OCI-LY7 (cell line): ENCODE measurements around the gene AOAH. TPM values are rescaled to one million over a fixed set of nuclear protein-coding genes. Genes with fewer than 3 reads are reported as not detected.
A peak's percentile ranks its signal among the peaks of the same experiment; 100 is the strongest.
"Not testable (repeated sequence)": the region's sequence is repeated elsewhere in the genome, so short reads cannot be mapped to it uniquely, and the experiment has no call there.

Experiments
- BruUV-seq: library from RNA; stranded (reverse); fragments of 400-500 nt; replicated peaks from 2 replicates; lab custom pipeline; 2021; lab: Mats Ljungman, UMichigan
- CTCF ChIA-PET: fragments of 300-600 bp; sonication (Branson Sonifier 250); formaldehyde crosslinking; loops from one replicate; lab custom pipeline; 2022; ENCODE audit warnings: antibody characterized with exemption; ENCODE audit not compliant: unreplicated experiment; lab: Charles Lee
- POLR2A ChIA-PET: fragments of 300-600 bp; sonication (Branson Sonifier 250); formaldehyde crosslinking; loops from one replicate; lab custom pipeline; 2022; ENCODE audit warnings: antibody characterized with exemption; lab: Charles Lee
- DNase-seq: peaks from one replicate; pipeline ENCODE4 v3.0.0-alpha.2; 2015; ENCODE audit warnings: low spot score
- H2AFZ ChIP-seq: fragments of 200-600 bp; sonication (generic), shearing (Covaris generic); 2 replicates; pipeline ENCODE4 v1.6.1; 2014; ENCODE audit warnings: mild to moderate bottlenecking, antibody characterized with exemption, low read length, moderate library complexity
- H3K27ac ChIP-seq: fragments of 200-600 bp; sonication (generic); 2 replicates; pipeline ENCODE4 v1.5.1; 2014; ENCODE audit warnings: mixed run types, low read depth, mild to moderate bottlenecking, moderate library complexity, low read length, inconsistent platforms; ENCODE audit not compliant: poor library complexity, severe bottlenecking
- H3K36me3 ChIP-seq: fragments of 200-600 bp; sonication (generic); 2 replicates; pipeline ENCODE4 v1.6.1; 2014; ENCODE audit warnings: mild to moderate bottlenecking, antibody characterized with exemption, low read length, moderate library complexity, mixed read lengths; ENCODE audit not compliant: insufficient read depth
- H3K4me1 ChIP-seq: fragments of 200-600 bp; sonication (generic); 2 replicates; pipeline ENCODE4 v1.5.1; 2014; ENCODE audit warnings: mild to moderate bottlenecking, low read length; ENCODE audit not compliant: insufficient read depth, poor library complexity, severe bottlenecking
- H3K4me2 ChIP-seq: fragments of 200-600 bp; sonication (generic); 2 replicates; pipeline ENCODE4 v1.6.1; 2014; ENCODE audit warnings: mild to moderate bottlenecking, low read length
- H3K4me3 ChIP-seq: fragments of 200-600 bp; sonication (generic); 2 replicates; pipeline ENCODE4 v1.5.1; 2014; ENCODE audit warnings: mild to moderate bottlenecking, low read depth, low read length; ENCODE audit not compliant: poor library complexity, severe bottlenecking
- H3K79me2 ChIP-seq: fragments of 200-600 bp; sonication (generic); 2 replicates; pipeline ENCODE4 v1.6.1; 2016; ENCODE audit warnings: low read depth, mild to moderate bottlenecking, low read length, moderate library complexity, mixed read lengths; ENCODE audit not compliant: insufficient read depth
- H3K9me2 ChIP-seq: fragments of 200-600 bp; sonication (generic); 2 replicates; pipeline ENCODE4 v1.6.1; 2016; ENCODE audit warnings: mild to moderate bottlenecking, low read length, mixed read lengths; ENCODE audit not compliant: insufficient read depth
- H3K9me3 ChIP-seq: fragments of 200-600 bp; sonication (generic); 2 replicates; pipeline ENCODE4 v1.6.1; 2014; ENCODE audit warnings: mild to moderate bottlenecking, mixed run types, low read length, mixed read lengths
- H4K20me1 ChIP-seq: fragments of 200-600 bp; sonication (generic); 2 replicates; pipeline ENCODE4 v1.6.1; 2014; ENCODE audit warnings: mild to moderate bottlenecking, antibody characterized with exemption, low read length, moderate library complexity, mixed read lengths; ENCODE audit not compliant: insufficient read depth
- EZH2phosphoT487 ChIP-seq: fragments of 200-600 bp; sonication (generic); IDR thresholded peaks from 2 replicates; pipeline ENCODE4 v1.6.1; 2018; ENCODE audit warnings: low read depth, borderline replicate concordance, mild to moderate bottlenecking, mixed run types, antibody characterized with exemption, low read length, moderate library complexity, mixed read lengths
- intact Hi-C: fragments of 100-400 bp; cut with micrococcal nuclease; formaldehyde crosslinking; loops from one replicate; pipeline ENCODE4 v1.10.0; 2022; ENCODE audit not compliant: unreplicated experiment
- total RNA-seq, 2 experiments: library from RNA; depleted of rRNA in 1 of 2; stranded (reverse); fragments of >200 nt in 1 of 2; shearing (Covaris generic) in 1 of 2; gene quantifications; 2 replicates each; pipeline ENCODE4 v1.2.3, GENCODE V29; 2014 to 2022
- TF ChIP-seq, protein P1 (sequence below): fragments of 200-600 bp; sonication (generic); conservative IDR thresholded peaks from 2 replicates; pipeline ENCODE4 v1.5.1; 2014; ENCODE audit warnings: mild to moderate bottlenecking, antibody characterized with exemption, low read length, moderate library complexity, mixed read lengths

Gene AOAH
- total RNA-seq, 2 experiments from 2014 or later: 0.13 to 0.61 TPM

DNA sequence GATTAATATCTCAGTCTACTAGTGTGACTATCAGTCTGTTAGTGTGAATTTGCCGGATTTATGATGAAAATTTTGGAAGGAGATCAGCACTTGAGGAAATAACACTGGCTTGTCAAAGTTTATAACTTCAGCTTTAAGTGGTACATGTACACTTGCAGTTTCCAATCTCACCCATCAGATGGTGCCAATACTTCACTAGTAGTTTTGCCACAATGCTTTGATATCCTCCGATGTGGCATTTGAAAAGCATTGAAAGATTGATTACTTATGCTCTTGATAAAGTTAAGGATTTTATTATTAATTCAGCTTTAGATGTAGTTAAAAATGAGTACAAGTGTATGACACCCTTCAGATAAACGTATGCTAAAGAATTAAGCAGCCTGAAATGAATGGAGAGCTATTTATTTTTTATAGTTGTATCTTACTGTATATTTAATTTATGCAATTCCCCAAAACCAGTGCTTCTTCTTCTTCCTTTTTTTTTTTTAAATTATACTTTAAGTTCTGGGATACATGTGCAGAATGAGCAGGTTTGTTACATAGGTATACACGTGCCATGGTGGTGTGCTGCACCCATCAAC is 236.4 kb downstream of the AOAH start:
- H4K20me1 ChIP-seq: no peaks in the 10 kb centered on the region
- H3K4me1 ChIP-seq: no peaks in the 10 kb centered on the region
- H3K4me2 ChIP-seq: no peak overlapping the region
- peak; percentile 39 for DNase-seq
- H3K36me3 ChIP-seq: no peaks in the 10 kb centered on the region
- H3K9me2 ChIP-seq: no peaks in the 10 kb centered on the region
- POLR2A ChIA-PET: interaction anchor here (0.6 to 1.3 kb wide), 4 partner anchors 488 to 983 kb away, joined by 3 read pairs; no protein-coding TSS in a partner anchor
- TF ChIP-seq EZH2phosphoT487: no peak
- TF ChIP-seq, protein P1, sequence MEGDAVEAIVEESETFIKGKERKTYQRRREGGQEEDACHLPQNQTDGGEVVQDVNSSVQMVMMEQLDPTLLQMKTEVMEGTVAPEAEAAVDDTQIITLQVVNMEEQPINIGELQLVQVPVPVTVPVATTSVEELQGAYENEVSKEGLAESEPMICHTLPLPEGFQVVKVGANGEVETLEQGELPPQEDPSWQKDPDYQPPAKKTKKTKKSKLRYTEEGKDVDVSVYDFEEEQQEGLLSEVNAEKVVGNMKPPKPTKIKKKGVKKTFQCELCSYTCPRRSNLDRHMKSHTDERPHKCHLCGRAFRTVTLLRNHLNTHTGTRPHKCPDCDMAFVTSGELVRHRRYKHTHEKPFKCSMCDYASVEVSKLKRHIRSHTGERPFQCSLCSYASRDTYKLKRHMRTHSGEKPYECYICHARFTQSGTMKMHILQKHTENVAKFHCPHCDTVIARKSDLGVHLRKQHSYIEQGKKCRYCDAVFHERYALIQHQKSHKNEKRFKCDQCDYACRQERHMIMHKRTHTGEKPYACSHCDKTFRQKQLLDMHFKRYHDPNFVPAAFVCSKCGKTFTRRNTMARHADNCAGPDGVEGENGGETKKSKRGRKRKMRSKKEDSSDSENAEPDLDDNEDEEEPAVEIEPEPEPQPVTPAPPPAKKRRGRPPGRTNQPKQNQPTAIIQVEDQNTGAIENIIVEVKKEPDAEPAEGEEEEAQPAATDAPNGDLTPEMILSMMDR: peak; percentile 78
- no peak overlapping the region for H3K27ac ChIP-seq
- no peak overlapping the region for H3K4me3 ChIP-seq
- intact Hi-C loops: loop anchor here (5.0 kb wide), 2 partner anchors 184 to 694 kb away; no protein-coding TSS in a partner anchor
- CTCF ChIA-PET: no interaction called here
- H3K79me2 ChIP-seq: no peaks in the 10 kb centered on the region
- no TSS peak for BruUV-seq
- no peak overlapping the region for H2AFZ ChIP-seq
- no peaks in the 10 kb centered on the region for H3K9me3 ChIP-seq

GRCh38 chr7:36486336-36486735 is 238.0 kb downstream of the AOAH start:
- no peaks in the 10 kb centered on the region for H4K20me1 ChIP-seq
- no peak overlapping the region for H3K4me2 ChIP-seq
- no peak overlapping the region for H3K27ac ChIP-seq
- ChIA-PET POLR2A (no interaction called here), CTCF (no interaction called here)
- H3K4me3 ChIP-seq: no peak overlapping the region
- TF ChIP-seq, protein P1: no peak
- TF ChIP-seq EZH2phosphoT487: no peak
- H3K79me2 ChIP-seq: no peaks in the 10 kb centered on the region
- intact Hi-C loops: loop anchor here (5.0 kb wide), 2 partner anchors 186 to 696 kb away; no protein-coding TSS in a partner anchor
- H3K9me3 ChIP-seq: no peaks in the 10 kb centered on the region
- H3K9me2 ChIP-seq: no peaks in the 10 kb centered on the region
- no peak for DNase-seq
- no peaks in the 10 kb centered on the region for H3K4me1 ChIP-seq
- H3K36me3 ChIP-seq: no peaks in the 10 kb centered on the region
- no TSS peak for BruUV-seq
- H2AFZ ChIP-seq: no peak overlapping the region

GRCh38 chr7:36484265-36484664 is 240.0 kb downstream of the AOAH start:
- ChIA-PET CTCF (no interaction called here), POLR2A (no interaction called here)
- intact Hi-C loops: no loop called here
- no peaks in the 10 kb centered on the region for H3K79me2 ChIP-seq
- no peaks in the 10 kb centered on the region for H3K4me1 ChIP-seq
- no peaks in the 10 kb centered on the region for H3K9me3 ChIP-seq
- no peaks in the 10 kb centered on the region for H3K36me3 ChIP-seq
- H3K4me3 ChIP-seq: no peak overlapping the region
- H2AFZ ChIP-seq: no peak overlapping the region
- TF ChIP-seq, protein P1: no peak
- no peak for TF ChIP-seq EZH2phosphoT487
- DNase-seq: no peak
- H3K4me2 ChIP-seq: no peak overlapping the region
- no peaks in the 10 kb centered on the region for H3K9me2 ChIP-seq
- H3K27ac ChIP-seq: no peak overlapping the region
- BruUV-seq: no TSS peak
- H4K20me1 ChIP-seq: no peaks in the 10 kb centered on the region

- H3K27ac ChIP-seq, H4K20me1 ChIP-seq, H3K4me2 ChIP-seq, BruUV-seq, POLR2A ChIA-PET, H3K9me3 ChIP-seq, H3K9me2 ChIP-seq, H3K36me3 ChIP-seq, H2AFZ ChIP-seq, H3K4me3 ChIP-seq, CTCF ChIA-PET, intact Hi-C loops, H3K79me2 ChIP-seq, DNase-seq, H3K4me1 ChIP-seq: not testable (repeated sequence)
These were observed 240.4 kb downstream of the AOAH start for GRCh38 chr7:36483853-36484252.
